NK-92 (cell line): Measurements from ENCODE around the gene RASL11B.

Experiments
- DNase-seq: peaks from one replicate; lab custom pipeline; 2025; ENCODE audit not compliant: unreplicated experiment; lab: John Stamatoyannopoulos, UW

RASL11B gene

DNA sequence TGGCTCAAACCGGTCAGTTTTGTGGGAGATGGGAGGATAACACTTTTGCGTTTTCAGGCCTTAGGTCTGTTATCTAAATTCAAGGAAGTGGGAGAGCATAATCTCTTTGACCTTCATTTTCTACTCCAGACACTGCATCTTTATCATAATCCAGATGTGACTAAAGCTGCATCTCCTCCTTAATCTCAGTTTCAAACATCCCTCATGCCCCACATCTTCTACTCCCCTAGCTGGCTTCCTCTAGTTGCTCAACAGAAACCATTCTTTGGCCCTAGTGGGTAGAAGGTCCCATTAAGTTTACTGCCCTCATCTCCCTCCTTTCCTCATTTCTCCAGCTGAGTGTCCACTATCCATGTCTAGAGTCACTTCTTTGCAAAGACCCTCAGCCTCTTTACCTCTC is 18.8 kb upstream of the RASL11B start:
- no peak for DNase-seq

DNA sequence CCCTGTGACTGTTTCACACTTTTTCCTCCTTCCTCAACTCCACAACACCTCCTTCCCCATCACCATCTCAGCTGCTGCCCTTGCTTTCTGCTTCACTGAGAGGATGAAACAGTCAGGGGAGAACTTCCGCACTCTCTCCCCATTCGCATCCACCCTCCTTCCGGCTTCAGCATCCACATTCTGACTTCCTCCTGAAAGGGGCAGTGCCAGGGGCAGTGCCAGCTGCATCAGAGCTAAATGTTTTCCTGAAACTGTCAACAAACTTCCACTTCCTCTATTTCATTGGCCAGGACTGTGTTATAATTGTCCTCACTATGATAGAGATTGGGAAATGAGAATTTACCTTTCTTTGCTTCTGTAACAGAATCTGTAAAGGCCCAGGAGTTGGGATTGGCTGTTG is 18.2 kb upstream of the RASL11B start:
- DNase-seq, result no peak

DNA sequence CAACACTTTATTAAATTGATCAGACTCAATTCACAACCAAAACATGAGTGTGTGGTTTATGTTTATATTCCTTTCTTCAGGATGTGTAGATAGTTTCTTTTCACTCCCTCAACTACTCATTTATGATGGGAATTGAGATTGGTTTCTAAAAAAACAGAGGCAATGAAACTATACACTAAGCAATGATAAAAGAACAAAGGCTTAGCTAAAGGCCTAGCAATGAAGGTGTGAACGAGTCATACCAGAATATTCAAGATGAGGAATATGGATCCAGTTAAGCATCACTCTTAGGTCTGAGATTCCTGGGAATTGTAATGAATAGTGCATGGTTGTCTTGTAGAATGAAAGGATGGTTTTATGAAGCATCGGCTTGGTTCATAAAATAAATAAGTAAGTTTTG is 17.5 kb upstream of the RASL11B start:
- no peak for DNase-seq

DNA sequence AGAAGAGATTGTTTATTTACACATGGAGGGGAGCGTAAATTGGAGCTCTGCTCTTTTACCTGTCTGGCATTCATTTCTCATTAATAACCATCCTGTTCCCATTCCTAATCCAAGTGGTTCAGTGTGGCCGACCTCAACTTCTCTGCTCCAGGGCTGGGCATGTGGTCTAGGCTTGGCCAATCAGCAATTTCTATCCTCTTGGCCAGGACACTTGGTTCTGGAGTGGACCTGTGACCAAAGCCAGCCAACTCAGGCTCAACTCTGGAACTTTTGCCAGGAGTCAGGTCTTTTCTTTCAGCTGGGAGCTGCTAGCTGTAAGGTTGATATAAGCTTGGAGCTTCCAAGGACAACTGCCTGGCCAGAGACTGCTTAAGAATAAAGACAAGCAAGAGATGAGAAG is 15.6 kb upstream of the RASL11B start:
- no peak for DNase-seq

DNA sequence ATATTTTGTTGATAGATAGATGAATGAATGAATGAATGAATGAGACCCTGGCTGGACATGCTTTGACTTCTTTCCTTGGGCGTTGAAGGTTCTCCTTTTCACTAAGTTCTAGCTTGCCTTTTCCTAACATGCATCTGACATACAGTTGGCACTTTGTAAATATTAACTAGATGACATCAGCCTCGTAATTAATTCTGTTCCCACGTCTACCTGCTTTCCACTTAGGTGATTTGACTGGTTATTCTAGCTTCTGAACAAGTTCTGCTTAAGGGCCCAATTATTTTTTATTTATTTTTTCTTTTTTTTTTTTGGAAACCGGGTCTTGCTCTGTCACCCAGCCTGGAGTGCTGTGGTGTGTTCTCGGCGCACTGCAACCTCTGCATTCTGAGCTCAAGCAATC is 13.9 kb upstream of the RASL11B start:
- DNase-seq, result no peak

DNA sequence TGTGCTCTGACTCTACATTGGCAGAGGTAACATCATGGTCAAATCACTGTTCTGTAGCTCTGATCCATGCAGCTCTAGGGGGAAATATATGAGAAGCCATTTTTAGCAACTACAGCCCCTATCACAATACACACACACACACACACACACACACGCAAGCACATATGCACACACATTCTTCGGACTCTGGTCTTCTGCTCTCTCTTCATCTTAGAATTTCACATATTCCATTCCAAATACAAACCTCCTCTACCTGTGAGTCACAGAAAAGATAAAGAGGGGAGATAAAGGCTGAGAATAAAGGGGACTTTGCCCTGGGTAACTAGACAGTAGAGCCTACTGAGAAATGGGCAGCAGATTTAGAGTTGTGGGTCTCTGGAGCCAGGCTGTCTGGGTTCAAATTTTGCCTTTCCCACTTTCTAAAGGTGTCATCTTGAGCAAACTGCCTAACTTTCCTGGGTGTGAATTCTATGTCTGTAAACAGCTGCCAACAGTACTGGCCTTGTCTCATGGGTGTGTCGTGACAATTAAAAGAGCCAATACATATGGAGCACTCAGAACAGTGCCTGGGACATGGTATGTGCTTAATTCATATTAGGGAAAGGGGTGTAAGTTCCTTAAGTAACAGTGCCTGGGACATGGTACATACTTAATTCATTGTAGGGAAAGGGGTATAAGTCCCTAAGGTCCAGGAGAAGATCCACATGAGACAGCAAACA is 11.6 kb upstream of the RASL11B start:
- no peak for DNase-seq

DNA sequence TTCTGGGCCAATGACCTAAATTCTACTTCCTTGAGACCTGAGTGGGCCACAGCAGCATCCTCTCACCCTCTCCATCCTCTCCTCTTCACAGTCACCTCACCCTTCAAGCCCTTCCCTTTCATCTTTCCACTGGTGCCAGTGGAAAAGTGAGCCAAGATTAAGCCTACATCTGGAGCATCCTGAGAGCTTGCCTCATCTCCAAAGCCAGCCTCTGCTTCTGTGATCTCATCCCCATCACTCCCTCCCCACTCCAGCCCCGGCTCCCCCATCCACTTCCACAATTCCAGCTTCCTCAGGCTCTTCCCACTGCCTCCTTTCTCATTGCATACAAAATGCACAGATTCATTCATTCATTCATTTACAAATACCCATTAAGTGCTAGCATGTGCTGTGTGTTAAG is 10.1 kb upstream of the RASL11B start:
- no peak for DNase-seq

DNA sequence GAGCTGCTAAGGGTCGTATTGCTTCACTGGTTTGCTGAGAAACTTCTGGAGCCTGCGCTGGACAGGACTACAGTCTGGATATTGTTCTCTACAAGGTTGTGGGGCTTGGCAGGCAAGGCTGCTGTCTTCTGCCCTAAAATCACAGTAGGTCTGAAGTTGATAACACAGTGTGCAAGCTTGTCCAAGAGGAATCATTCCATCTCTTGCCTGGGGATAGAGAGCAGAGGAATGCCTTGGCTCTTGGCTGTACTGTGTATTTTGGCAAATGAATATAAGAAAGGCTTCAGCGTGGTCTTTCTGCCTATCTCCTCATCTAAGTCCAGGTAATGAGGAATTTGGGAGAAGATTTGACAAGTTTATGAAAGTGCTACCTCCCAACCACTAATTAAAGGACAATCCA is 9.4 kb upstream of the RASL11B start:
- DNase-seq, result no peak

DNA sequence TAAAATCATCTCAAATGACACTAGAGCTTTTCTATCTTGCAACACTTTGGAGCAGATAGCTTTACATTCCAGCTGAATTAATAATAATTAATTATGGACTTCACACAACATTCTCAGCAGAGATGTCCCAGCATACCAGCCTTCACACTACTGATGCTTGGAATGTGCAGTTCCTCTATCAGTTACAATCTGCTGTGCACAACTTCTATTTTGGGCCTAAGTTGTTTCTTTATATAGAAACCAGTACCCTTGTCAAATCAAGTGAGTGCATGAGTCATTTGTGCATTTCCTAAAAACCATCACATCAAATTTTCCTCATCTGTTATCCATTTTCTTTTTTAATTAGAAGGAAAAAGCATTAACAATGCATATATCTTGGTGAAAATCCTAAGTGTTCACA is 8.8 kb upstream of the RASL11B start:
- DNase-seq, result no peak

DNA sequence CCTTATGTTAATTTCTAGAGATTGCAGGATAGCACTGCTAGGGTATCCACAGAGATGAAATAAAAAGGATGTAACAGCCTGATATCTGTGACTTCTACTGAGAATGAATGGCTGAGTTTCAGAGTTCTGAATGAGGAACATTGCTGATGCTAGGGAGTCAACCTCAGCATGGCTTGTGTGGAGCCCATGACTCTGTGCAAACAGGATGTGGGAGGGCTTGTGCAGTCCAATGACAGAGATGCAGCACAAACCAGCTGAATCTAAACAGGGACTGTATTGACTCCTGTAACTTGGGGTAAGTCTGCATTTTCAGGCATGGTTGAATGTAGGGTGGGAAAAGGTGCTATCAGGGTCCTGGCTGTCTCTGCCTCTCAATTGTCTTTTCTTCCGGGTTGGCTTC is 5.3 kb upstream of the RASL11B start:
- no peak for DNase-seq

DNA sequence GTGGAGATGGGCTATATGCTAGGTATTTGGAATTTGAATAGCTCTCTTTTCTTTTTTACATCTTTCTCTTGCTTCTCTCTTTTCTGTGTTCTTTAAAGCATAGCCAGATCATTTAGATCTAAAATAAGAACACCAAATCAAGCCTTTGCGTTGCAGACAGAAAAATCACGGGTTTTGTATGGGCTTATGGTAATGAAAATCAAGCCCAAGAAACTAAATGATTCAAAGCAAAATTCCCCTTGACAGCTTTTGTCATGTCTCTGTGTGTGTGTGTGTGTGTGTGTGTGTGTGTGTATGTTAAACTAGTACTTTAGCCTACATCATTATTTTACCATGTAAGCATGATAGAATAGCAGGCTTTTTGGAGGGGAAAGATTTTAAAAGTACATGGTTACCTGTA is 1.8 kb upstream of the RASL11B start:
- no peak for DNase-seq

DNA sequence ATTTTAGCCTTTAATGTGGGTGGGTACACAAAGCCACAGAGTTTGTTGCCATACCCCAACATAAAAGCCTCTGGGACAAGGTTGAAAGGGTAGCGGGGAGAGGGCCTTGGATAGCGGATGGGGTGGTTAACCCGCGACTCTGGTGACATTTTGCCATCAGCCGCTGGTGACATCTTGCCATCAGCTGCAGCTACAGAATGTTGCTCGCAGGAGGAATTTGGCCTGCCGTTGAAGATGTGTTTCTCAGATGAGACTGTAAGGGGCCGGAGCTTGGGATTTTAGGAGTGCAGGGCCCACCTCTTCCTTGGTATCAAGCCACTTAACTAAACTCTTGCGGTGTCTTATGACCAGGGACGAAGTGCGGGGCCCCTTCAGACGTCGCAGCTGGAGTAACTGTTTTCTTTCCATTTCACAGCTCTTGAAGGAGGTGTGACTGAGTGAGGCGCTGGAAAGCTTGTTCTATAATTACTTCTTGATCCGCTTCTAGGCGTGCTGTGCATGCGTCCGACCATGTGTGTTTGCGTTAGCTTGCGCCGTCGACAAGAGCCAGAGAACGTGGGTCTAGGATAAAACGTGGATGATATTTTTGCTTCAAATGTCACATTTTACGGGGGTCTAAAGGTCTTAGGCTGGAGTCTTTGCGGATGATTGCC is 820 bp upstream of the RASL11B start:
- DNase-seq, result no peak

DNA sequence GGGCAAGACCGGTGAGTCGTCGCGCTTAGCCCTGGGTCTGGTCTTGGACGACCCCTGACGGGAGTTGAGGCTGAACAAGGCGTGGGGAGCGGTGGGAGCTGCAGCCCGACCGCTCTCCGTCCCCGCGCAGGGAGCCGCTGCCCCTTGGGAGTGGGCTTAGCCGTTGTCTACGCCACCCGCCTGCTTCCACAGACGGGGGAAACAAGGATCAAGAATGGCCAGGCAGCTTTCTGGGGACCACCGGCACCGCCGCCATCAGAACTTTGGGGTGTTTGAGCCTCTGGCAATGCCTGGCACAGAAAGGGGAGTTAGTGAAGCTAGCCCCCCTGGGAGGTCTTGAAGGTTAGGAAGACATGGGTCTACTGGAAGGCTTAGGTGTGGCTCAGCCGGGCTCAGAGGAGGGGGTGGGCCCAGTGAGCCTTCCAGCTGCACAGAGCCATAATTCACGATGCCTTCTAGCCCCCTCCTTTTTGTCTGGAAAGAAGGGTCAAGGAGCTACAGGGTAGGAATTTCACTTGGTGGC is 583 bp downstream of the RASL11B start:
- DNase-seq, result no peak

DNA sequence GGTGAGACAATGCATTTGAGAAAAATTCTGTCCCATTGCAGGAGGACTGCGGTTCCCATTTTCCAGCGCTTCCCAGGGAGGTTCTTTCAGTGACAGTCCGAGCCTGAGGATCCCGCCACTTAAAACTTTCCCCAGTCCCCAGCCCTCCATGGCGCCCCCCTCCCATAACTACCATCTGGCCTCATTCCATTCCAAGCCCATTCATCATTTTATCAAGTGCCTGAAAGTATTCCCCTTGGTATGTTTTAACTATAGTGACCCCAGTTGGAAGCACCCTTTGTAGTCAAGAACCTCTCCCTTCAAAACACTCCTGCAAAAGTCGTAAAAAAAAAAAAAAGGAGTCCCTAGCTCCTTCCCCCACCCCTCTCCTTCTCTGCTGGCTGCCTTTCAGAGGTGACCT is 1.2 kb downstream of the RASL11B start:
- DNase-seq, result no peak

DNA sequence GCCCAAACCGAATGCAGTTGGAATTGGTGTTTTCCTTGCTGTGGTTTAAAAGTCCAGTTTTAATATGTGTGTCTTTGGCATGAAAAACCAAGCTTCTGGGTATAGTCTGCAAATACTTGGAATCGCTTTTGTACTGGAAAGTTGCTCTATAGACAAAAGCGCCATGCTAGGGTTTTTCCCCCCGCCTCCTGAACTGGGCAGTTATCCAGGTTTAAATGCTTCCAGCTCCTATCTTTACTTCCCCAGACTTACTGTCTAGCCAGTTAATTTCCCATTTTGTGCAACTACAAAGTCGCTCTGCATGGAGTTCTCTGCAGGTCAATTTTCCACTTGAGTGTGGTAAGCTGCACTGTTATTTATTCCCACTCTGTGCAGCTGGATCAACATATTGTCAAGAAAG is 2.7 kb downstream of the RASL11B start:
- DNase-seq, result no peak

DNA sequence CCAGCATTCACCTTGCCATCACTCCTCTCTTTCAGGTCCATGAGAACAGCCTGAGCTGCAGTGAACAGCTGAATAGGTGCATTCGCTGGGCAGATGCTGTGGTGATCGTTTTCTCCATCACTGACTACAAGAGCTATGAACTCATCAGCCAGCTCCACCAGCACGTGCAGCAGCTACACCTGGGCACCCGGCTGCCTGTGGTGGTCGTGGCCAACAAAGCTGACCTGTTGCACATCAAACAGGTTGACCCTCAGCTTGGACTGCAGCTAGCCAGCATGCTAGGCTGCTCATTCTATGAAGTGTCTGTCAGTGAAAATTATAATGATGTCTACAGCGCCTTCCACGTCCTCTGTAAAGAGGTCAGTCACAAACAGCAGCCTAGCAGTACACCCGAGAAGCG is 3.2 kb downstream of the RASL11B start:
- no peak for DNase-seq

DNA sequence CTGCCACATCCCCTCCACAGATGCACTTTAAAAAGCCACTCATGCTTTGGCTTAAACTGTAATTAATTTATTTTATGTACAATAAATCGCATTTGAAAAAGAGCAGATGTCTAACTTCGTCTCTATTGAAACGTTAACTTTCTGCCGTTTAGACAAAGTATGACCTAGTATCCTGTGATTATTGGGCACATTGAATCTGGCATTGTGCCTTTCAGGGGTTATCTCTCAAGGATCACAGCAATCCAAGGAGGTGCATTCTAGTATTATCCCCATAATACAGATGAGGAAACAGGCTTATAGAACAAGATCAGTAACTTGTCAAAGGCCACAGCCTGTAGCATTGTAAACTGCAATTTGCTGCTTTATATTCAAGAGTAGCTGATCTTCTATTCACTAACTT is 4.6 kb downstream of the RASL11B start:
- DNase-seq, result no peak

DNA sequence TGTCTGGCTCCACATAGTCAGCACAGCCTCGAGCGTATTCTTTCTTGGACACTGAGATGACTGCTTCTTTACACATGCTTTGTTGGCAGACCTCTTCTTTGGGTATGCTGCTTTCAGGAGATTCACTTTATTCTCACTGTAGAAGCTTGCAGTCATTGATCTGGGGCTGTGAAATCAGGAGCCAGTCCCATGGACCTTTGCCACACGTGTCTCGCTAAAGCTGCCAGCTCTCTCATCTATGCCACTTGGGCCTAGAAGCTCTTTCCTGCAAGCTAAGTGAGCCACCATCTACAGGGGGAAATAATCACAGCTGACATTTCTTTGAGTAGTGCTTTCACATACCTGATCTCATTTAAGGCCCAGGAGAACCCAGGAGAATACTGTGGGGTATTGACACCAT is 5.0 kb downstream of the RASL11B start:
- DNase-seq, result no peak

DNA sequence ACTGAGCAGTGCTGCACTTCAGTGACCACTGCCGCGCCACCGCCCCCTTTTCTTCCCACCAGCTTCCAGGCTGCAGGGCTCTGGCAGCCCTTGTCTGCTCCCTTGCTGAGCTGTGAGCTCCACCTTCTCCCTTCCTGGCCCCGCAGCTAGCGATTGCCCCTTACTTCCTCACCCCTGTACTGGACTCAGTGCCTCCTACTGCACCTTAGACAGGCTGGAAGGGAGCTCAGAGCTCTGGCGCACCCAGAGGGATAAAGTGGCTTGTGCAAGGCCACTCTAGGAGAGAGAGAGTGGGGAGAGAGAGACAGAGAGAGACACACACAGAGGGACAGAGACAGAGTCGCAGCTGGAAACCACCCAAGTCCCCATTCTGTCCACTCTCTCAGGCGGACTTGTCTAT is 6.0 kb downstream of the RASL11B start:
- DNase-seq, result no peak

DNA sequence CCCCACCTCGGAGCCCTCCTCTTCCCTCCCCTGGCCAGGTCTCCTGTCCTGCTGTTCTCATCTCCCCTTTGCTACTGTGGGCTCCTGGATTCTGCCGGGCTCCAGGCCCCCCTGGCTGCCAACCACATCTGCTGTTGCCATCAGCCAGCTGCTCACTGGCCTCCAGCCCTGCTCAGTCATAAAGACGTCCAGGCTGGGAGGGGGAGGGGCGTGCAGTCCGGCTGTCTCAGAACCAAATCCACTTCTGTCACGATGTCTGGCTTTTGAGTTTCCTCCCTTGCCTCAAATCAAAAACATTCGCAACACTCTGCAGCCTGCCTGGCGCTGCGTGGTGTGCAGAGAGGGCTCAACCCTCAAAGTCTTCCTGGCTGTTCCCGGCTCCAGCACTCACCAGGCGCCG is 7.1 kb downstream of the RASL11B start:
- DNase-seq, result no peak

DNA sequence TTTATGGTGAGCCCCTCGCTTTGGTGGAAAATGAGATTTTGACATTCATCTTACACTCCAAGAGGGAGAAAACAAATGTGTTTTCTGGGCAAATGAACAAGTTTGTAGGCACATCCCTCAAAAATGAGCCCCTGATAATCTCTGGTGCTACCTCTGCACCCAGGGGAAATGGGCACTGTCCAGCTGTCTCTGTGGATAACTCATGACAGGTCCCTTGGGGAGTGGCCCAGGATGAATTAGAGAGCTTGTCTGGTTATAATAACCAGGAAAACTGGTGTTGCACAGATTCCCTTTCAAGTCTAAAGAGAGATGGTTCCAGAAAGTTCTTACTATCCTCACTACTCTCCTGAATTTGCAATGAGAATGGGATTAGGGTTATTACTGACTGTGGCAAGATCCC is 7.5 kb downstream of the RASL11B start:
- no peak for DNase-seq

DNA sequence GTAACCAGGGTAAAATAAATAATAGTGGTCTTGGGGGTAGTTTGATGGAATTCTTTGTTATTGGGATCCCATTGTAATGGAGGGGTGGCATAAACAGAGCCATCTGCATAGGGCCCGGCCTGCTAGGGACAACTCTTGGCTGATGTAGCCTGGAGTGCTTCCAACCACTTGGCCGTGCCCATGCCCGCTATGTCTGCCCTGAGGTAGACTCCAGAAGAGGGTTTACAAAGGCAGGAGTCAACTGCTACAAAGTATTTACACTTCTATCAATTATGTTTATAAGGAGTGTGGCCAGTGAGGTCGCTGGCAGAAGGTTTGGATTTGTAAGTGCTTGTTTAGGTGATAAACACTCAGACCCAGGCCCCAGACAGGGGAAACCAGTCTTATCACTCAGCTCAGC is 8.1 kb downstream of the RASL11B start:
- no peak for DNase-seq

DNA sequence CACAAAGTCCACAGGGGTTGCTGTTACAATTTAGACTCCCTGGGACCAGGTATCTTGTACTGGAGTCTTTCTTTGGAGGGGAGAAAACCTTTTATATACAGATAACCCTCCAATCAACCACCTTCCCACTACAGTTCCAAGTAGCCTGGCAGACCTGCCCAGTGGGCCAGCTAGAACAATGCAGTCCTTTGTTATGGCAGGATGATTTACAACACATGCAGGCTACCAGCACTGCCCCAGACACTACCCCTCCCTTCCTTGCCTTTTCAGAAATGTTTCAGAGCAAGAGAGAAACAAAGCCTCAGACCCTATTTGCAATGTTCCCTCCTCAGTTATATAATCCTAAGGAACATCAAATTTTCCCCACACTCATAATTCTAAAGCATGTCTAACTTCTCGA is 11.1 kb downstream of the RASL11B start:
- no peak for DNase-seq
